Keratinocyte (primary cell): Measurements from ENCODE around the gene USP38.

Experiments used
- EZH2 ChIP-seq: IDR thresholded peaks from one replicate; pipeline ENCODE4 v1.6.1; 2012; ENCODE audit warnings: inconsistent platforms, mild to moderate bottlenecking, low read length, moderate library complexity
- TF ChIP-seq, protein P1 (sequence below), 3 experiments: IDR thresholded peaks in 1 of 3; conservative IDR thresholded peaks in 1 of 3; optimal IDR thresholded peaks in 1 of 3; 2 replicates in 2 of 3; 3 replicates in 1 of 3; pipeline versions ENCODE3 to v1.5.1; 2011; ENCODE audit warnings: low read length in 3 of 3, mild to moderate bottlenecking in 3 of 3, moderate library complexity in 2 of 3, control low read depth in 1 of 3, inconsistent platforms in 1 of 3; ENCODE audit not compliant: insufficient read depth in 2 of 3; ENCODE audit errors: extremely low read depth in 1 of 3

DNA sequence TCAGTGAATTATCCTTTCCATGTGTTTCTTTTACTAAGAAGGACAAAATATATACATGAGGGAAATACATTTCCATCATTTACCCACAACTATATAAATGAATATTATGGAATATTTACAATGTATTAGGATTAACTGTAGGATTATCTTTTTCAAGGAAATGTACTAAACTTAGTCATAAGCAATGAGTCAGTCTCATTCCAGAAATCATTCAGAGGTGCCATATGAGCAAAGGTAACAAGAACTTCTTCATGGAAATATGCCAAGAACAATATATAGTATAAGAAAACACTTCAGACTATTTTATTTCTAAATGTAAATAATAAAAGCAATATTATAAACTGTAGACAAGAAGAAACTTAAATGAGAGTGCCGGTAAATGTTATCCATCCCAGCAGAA lies 67.1 kb downstream of the USP38 start:
- TF ChIP-seq, protein P1, sequence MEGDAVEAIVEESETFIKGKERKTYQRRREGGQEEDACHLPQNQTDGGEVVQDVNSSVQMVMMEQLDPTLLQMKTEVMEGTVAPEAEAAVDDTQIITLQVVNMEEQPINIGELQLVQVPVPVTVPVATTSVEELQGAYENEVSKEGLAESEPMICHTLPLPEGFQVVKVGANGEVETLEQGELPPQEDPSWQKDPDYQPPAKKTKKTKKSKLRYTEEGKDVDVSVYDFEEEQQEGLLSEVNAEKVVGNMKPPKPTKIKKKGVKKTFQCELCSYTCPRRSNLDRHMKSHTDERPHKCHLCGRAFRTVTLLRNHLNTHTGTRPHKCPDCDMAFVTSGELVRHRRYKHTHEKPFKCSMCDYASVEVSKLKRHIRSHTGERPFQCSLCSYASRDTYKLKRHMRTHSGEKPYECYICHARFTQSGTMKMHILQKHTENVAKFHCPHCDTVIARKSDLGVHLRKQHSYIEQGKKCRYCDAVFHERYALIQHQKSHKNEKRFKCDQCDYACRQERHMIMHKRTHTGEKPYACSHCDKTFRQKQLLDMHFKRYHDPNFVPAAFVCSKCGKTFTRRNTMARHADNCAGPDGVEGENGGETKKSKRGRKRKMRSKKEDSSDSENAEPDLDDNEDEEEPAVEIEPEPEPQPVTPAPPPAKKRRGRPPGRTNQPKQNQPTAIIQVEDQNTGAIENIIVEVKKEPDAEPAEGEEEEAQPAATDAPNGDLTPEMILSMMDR (optimal IDR thresholded peaks at IDR 0.05 in 1 of 3, IDR thresholded peaks at IDR 0.05 in 1 of 3, conservative IDR thresholded peaks at IDR 0.05 in 1 of 3; ENCODE audit: extremely low read depth in 1 of 3, insufficient read depth in 2 of 3, low read length in 3 of 3) = no peak
- no peak for TF ChIP-seq EZH2
